COR-L47 (cell line): ENCODE results near the gene ULBP3.
"Not testable (repeated sequence)": the region's sequence is repeated elsewhere in the genome, so short reads cannot be mapped to it uniquely, and the experiment has no call there.

Experiments
- DNase-seq: peaks from one replicate; lab custom pipeline; 2025; lab: John Stamatoyannopoulos, UW

Gene ULBP3

DNA sequence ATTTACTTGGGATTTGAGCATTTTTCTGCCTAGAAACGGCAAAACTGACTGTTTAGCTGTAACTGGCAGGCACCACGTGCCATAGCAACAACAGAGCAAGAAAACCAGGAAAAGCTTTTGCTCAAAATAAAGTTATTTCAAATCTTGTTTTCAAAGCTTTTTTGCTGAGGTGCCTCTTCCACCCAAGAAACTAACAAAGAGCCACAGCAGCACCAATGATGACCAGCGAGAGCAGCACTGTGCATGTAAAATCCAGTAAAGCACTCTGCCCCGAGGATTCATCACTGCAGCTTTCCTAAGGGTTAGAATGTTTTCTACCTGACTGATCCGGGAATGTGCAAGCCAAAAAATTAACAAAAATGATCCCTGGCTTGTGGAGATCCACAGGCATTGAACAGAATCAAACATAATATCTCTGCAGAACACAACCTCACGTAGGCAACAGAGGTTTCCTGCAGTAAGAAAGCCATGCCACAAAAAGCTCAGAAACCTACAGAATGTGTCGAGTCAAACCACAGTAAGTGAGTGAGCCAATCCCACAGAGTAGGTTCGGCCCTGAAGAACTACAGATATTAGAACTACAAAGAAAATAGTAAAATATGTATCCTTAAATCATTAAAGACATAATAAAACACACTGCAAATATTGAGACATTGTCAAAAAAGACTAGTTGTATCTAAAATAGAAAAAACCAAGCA lies 7.4 kb upstream of the ULBP3 start:
- DNase-seq: no peak

DNA sequence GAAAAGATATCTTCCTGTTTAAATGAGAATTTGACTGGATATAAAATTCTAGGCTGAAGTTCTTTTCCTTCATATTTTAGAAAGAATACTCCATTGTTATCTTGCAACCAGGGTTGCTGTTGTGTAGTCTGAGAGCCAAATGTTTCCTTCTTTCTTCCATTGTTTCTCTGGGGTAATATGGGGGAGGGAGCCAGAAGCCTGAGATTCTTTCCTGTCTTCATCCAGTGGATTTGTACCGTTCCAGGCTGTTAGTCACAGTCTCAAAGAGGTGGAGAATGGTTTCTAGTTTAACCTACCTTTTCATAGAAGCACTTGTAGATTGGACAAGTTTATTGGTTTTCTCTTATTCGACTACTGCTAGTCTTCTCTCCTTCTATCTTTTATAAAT lies 6.1 kb upstream of the ULBP3 start:
- no peak for DNase-seq

DNA sequence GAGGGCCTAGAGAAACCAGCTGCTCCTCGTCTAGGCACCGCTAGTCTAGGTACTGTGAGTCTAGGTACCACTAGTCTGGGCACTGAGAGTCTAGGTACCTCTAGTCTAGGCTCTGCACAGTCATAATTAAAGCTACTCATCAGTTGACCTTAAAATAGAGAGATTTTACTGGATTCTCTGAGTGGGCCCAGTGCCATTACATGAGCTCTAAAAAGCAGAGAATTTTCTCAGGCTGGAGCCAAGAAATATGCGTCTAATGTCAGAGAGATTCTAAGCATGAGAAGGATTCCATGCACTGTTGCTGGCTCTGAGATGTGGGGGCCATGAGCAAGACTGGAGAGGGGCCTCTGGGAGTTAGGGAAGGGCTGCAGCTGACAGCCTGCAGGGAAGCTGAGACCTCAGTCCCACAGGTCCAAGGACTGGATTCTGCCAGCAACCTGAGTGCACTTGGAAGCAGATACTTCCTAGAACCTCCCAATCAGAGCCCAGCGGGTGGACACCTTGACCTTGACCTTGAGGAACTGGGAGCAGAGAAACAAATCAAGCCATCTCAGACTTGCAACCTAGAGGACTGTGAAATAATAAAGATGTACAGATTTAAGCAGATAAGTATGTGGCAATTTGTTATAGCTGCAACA lies 5.6 kb upstream of the ULBP3 start:
- DNase-seq: not testable (repeated sequence)

DNA sequence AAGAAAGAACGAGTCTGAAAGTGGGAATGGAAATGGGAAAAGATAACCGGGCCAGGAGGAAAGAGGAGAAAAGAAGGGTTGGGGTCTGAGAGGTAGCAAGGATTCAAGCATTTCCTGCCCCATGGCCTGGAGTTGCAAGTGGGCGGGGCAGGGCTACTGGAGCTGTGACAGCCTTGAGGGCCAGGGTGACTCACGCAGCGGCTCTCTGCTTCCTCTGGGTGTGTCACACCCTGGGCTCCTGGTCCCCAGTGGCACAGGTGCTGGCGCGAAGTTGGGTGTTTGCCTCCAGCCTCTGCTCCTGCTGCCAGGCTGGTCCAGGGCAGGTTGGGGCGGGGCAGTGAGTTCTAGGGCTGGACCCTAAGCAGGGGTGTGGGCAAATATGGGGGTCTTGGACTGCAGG lies 3.3 kb upstream of the ULBP3 start:
- DNase-seq: no peak

- DNase-seq: no peak
Measured at GRCh38 chr6:150070236-150070818, 1.4 kb upstream of the ULBP3 start.

DNA sequence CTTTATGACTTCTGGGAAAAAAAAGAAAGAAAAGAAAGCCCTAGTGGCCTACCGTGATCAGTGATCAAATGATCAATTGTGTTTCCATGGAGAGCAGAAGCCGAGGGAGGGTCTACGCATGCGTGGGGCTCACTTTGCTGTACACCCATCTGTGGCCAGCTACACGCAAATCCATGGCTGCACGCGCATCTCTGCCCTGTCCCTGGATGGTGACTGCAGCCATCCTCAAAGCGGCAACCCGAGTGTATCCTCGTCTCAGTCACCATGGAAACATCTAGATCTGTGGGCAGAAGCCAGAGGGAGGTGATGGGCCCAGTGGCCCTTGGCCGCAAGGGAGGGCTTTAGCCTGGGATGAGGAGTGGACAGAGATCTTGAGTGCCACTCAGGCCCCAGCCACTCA lies 785 bp upstream of the ULBP3 start:
- no peak for DNase-seq

GRCh38 chr6:150068151-150068550 lies 770 bp downstream of the ULBP3 start:
- DNase-seq: no peak

GRCh38 chr6:150065083-150065482 lies 3.8 kb downstream of the ULBP3 start:
- no peak for DNase-seq

DNA sequence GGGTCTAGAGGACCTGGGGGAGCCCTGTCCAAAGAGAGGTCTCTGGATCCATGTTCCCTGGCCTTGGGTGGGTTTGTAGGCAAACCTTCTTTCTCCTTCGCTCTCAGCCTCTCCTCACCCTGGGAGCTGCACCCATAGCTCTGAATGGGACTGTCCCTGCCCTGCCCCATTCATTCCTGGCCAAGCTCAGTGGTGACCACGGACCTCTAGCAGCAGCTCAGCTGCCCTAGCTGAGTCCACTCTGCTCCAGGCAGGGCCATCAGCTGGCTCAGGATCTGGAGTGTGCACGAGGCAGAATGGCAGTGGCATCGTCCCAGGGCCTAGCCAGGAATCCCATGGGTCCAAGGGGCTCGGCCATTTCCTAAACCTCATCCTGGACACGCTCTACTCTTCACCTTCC lies 5.3 kb downstream of the ULBP3 start:
- no peak for DNase-seq

DNA sequence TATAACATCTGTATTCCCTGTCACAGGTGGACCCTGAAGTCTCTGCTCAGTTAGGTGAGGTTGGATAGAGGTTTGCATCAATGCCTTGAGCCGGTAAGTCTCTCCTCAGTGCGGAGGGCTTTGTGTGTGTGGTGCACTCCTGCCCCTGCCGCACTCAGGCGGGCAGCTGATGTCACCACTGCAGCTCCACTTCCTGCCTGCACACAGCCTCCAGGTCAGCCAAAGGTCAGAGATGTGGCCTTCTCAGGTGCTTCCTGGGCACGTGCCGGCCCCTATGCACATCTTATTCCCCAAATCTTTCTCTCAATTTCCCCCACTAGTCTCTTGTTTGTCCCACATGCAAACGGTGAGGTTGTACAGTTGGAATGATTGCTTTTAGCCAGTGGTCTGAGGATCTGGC lies 8.9 kb downstream of the ULBP3 start:
- not testable (repeated sequence) for DNase-seq

DNA sequence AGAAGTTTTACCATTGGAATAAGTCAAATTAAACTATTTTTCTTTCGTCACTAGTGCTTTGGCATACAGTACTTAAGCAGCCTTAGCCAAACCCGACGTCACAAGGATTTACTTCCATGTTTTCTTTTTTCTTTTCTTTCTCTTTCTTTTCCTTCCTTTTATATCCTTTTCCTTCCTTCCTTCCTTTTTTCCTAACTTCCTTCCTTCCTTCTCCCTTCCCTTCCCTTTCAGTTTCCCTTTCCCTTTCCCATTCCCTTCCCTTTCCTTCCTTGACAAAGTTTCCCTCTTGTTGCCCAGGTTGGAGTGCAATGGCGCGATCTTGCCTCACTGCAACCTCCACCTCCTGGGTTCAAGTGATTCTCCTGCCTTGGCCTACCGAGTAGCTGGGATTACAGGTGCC lies 9.9 kb downstream of the ULBP3 start:
- no peak for DNase-seq

- DNase-seq: no peak
Measured at GRCh38 chr6:150058231-150058792, 10.6 kb downstream of the ULBP3 start.

DNA sequence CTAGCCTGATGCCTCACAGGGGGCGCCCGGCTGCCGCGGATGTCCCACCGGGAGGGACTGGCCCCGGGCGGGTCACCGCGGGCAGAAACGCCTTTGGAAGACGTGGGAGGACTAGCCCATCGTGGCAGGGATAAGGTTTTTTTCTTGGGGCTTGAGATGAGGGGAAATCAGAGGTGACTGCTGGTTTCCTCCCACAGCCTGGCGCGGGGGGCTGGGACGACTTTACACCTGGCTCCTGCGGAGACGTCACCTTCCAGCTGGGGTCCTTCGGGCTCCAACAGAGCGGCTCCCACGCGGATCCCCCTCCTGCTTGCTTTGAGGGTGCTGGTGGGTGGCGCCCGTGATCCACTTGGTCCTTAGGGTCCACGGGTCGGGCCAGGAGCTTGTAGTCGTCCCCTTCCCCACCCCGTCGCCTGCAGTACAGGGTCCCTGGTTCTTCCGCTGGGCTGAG lies 11.4 kb downstream of the ULBP3 start:
- DNase-seq: no peak

DNA sequence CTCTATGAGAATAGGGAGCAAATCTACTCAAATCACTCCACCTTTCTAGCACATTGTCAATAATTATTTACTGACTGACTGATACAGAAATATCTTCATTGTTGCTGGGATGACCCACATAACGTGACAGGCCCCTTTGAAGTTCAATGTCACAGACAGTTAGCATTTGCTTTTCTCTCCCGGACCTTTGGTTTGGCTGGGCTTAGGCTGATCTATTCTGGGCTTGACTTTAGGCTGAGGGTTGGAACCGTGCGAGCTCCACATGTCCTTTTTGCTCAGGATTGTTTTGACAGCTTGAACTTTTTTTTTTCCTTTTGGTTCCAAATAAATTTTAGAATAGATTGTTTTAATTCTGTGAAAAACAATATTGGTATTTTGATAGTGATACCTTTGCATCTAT lies 12.0 kb downstream of the ULBP3 start:
- no peak for DNase-seq

DNA sequence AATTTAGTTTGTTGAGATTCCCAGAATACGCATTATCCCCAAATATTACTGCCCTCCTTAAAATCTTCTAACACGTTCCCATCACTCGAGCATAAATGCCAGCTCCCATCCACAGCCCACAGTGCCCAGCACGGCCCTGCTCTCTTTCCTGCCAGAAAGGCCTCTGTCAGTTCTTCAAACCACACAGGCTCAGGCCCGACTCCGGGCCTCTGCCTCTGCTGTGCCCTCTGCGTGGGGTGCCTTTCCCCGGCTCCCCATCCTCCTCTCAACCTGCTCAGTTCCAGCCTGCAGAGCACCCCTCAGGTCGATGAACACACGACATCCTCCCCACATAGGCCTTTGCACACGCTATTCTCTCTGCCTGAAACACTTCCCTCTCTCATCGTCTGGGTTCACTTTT lies 12.8 kb downstream of the ULBP3 start:
- no peak for DNase-seq

DNA sequence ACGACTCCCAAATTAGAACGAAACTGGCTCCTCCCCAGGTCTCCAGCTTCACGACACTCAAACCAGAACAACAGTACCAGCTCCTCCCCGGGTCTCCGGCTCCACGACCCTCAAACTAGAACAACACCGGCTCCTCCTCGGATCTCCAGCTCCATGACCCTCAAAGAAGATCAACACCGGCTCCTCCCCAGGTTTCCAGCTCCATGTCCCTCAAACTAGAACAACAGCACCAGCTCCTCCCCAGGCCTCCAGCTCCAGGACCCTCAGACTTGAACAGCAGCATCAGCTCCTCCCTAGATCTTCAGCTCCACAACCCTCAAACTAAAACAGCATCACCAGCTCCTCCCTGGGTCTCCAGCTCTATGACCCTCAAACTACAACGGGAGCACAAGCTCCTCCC lies 13.8 kb downstream of the ULBP3 start:
- no peak for DNase-seq

DNA sequence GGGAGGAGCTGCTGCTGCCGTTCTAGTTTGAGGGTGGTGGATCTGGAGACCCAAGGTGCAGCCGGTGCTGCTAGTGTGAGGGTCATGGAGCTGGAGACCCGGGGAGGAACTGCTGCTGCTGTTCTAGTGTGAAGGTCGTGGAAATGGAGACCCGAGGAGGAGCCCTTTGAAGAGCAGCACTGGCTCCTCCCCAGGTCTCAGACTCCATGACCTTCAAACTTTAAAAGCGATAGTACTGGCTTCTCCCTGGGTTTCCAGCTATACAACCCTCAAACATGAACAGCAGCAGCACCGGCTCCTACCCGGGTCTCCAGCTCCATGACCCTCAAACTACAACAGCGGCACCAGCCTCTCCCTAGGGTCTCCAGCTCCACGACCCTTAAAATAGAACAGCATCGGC lies 15.5 kb downstream of the ULBP3 start:
- no peak for DNase-seq

- no peak for DNase-seq
Measured at GRCh38 chr6:150050846-150051245, 18.1 kb downstream of the ULBP3 start.

- no peak for DNase-seq
Measured at GRCh38 chr6:150048099-150048498, 20.8 kb downstream of the ULBP3 start.

- DNase-seq: no peak
Measured at GRCh38 chr6:150046943-150047342, 22.0 kb downstream of the ULBP3 start.

DNA sequence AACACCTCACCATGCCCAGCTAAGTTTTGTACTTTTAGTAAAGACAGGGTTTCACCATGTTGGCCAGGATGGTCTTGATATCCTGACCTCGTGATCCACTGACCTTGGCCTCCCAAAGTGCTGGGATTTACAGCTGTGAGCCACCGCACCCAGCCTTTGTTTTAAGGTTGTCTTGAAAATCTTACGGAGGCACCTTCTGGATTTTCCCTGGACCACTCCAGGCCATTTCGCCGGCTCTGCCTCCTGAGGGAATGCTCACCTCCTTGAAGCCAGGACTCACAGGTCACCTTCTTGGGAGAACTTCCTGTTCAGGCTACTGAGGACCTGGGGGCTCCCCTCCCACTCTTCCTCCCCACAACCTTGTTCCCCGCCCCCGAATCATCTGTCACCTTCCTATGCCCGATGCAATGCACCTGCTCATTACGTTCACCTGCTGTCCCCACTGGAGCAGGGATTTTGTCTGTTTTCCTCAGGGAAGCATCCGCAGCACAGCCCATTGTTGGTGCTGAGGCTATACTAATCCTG lies 24.2 kb downstream of the ULBP3 start:
- DNase-seq: no peak

- no peak for DNase-seq
Measured at GRCh38 chr6:150043501-150044412, 25.2 kb downstream of the ULBP3 start.
